K562 (cell line): Measurements from ENCODE around the gene GABARAPL2. TPM values are rescaled to one million over a fixed set of nuclear protein-coding genes. Genes with fewer than 3 reads are reported as not detected.

Experiments
- ASH1L ChIP-seq: fragments of 450-650 bp; IDR thresholded peaks from 2 replicates; pipeline ENCODE4 v1.6.1; 2018; ENCODE audit warnings: borderline replicate concordance, mild to moderate bottlenecking, low read depth; ENCODE audit not compliant: partially characterized antibody
- PTRF ChIP-seq: fragments of 450-650 bp; IDR thresholded peaks from 2 replicates; pipeline ENCODE4 v1.6.1; 2016; ENCODE audit warnings: mild to moderate bottlenecking, missing genetic modification characterization, missing compliant biosample characterization
- SREBF1 ChIP-seq: fragments of 150-350 bp; IDR thresholded peaks from 2 replicates; pipeline ENCODE4 v1.6.1; 2014; ENCODE audit warnings: antibody characterized with exemption, low read depth, low read length, borderline replicate concordance
- ZNF644 ChIP-seq: fragments of 200-800 bp; sonication (Bioruptor generic); IDR thresholded peaks from 2 replicates; pipeline ENCODE4 v1.6.1; 2016; ENCODE audit warnings: low read depth, missing genetic modification characterization, missing compliant biosample characterization
- ZSCAN32 ChIP-seq: fragments of 450-650 bp; formaldehyde crosslinking; IDR thresholded peaks from 2 replicates; pipeline ENCODE4 v1.4.0; 2020; ENCODE audit warnings: mild to moderate bottlenecking, moderate library complexity
- polyA plus RNA-seq, 8 experiments: library from polyadenylated mRNA; depleted of rRNA in 4 of 8; stranded (reverse) in 5 of 8; unstranded in 3 of 8; fragments of >200 nt; fragmentation: Nextera tagmentation in 2 of 8; fragmentation: Illumina TruSeq in 1 of 8; extraction: Ambion mirVana in 2 of 8; extraction: Trizol in 1 of 8; gene quantifications; 2 replicates each; pipeline versions ENCODE4 v1.2.1 to v1.2.3, GENCODE V29; 2011 to 2014; ENCODE audit warnings: inconsistent platforms in 1 of 8, missing spikeins in 1 of 8
- total RNA-seq, 7 experiments: library from RNA; depleted of rRNA in 6 of 7; stranded (reverse); fragments of >200 nt in 6 of 7; fragmentation: Illumina TruSeq in 2 of 7; extraction: Trizol in 2 of 7; gene quantifications; 2 replicates each; pipeline versions ENCODE4 v1.2.1 to v1.2.3, GENCODE V29; 2011 to 2021; ENCODE audit warnings: low replicate concordance in 1 of 7
- TF ChIP-seq, protein P1 (sequence below): fragments of 450-650 bp; IDR thresholded peaks from 2 replicates; pipeline ENCODE4 v1.6.1; 2017; ENCODE audit warnings: antibody characterized with exemption, mild to moderate bottlenecking
- TF ChIP-seq, protein P2 (sequence below): fragments of 250-450 bp; sonication (Bioruptor Pico); IDR thresholded peaks from 2 replicates; pipeline ENCODE4 v1.9.0; 2021; ENCODE audit warnings: mild to moderate bottlenecking
- TF ChIP-seq, protein P3 (sequence below), 2 experiments: fragments of 200-800 bp in 1 of 2; sonication (Bioruptor generic) in 1 of 2; sonication (generic) in 1 of 2; formaldehyde crosslinking in 1 of 2; IDR thresholded peaks in 1 of 2; conservative IDR thresholded peaks in 1 of 2; 2 replicates each; pipeline versions ENCODE4 v1.5.0 to v1.6.1; 2016 to 2020; ENCODE audit warnings: missing compliant biosample characterization in 1 of 2, missing genetic modification characterization in 1 of 2, missing genetic modification reagents in 1 of 2
- TF ChIP-seq, protein P4 (sequence below), 2 experiments: fragments of 450-650 bp; IDR thresholded peaks; 2 replicates each; pipeline ENCODE4 v1.6.1; 2016
- TF ChIP-seq, protein P5 (sequence below): fragments of 450-650 bp; conservative IDR thresholded peaks from 2 replicates; pipeline ENCODE4 v1.6.1; 2016; ENCODE audit warnings: missing genetic modification characterization, low read depth, mild to moderate bottlenecking, missing compliant biosample characterization, moderate library complexity
- TF ChIP-seq, protein P6 (sequence below): sonication (generic); formaldehyde crosslinking; IDR thresholded peaks from 2 replicates; pipeline ENCODE4 v1.8.0; 2022; ENCODE audit warnings: mild to moderate bottlenecking, missing genetic modification reagents, borderline replicate concordance

GABARAPL2 gene
- total and polyA plus RNA-seq, 9 of the 15 experiments (the other 6 are each of a cell fraction or from before 2014, with no cell fraction given), result 42.1 to 288 (median 91.8) TPM

DNA sequence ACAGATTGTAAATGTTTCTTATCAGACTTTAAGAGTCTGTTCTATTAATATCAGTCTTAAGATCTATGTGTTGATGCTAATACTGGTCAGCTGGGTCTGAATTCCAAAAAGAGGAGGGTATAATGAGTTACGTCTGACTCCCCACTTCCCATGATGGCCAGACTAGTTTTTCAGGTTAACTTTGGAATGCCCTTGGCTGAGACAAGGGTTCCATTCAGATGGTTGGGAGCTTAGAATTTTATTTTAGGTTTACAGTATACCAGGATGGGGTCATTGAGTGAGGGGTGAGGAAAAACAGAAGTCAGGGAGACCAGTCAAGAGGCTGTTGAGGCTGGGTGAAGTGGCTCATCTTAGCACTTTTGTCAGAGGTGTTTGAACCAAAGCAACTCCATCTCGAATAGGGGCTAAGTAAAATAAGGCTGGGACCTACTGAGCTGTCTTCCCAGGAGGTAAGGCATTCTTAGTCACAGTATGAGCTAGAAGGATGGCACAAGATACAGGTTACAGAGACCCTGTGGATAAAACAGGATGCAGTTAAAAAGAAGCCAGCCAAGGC, 7.3 kb upstream of the GABARAPL2 start (continued):
- TF ChIP-seq, protein P1, sequence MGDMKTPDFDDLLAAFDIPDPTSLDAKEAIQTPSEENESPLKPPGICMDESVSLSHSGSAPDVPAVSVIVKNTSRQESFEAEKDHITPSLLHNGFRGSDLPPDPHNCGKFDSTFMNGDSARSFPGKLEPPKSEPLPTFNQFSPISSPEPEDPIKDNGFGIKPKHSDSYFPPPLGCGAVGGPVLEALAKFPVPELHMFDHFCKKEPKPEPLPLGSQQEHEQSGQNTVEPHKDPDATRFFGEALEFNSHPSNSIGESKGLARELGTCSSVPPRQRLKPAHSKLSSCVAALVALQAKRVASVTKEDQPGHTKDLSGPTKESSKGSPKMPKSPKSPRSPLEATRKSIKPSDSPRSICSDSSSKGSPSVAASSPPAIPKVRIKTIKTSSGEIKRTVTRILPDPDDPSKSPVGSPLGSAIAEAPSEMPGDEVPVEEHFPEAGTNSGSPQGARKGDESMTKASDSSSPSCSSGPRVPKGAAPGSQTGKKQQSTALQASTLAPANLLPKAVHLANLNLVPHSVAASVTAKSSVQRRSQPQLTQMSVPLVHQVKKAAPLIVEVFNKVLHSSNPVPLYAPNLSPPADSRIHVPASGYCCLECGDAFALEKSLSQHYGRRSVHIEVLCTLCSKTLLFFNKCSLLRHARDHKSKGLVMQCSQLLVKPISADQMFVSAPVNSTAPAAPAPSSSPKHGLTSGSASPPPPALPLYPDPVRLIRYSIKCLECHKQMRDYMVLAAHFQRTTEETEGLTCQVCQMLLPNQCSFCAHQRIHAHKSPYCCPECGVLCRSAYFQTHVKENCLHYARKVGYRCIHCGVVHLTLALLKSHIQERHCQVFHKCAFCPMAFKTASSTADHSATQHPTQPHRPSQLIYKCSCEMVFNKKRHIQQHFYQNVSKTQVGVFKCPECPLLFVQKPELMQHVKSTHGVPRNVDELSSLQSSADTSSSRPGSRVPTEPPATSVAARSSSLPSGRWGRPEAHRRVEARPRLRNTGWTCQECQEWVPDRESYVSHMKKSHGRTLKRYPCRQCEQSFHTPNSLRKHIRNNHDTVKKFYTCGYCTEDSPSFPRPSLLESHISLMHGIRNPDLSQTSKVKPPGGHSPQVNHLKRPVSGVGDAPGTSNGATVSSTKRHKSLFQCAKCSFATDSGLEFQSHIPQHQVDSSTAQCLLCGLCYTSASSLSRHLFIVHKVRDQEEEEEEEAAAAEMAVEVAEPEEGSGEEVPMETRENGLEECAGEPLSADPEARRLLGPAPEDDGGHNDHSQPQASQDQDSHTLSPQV, result peak; percentile 86
- TF ChIP-seq, protein P2, sequence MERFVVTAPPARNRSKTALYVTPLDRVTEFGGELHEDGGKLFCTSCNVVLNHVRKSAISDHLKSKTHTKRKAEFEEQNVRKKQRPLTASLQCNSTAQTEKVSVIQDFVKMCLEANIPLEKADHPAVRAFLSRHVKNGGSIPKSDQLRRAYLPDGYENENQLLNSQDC, result no peak
- TF ChIP-seq, protein P3, sequence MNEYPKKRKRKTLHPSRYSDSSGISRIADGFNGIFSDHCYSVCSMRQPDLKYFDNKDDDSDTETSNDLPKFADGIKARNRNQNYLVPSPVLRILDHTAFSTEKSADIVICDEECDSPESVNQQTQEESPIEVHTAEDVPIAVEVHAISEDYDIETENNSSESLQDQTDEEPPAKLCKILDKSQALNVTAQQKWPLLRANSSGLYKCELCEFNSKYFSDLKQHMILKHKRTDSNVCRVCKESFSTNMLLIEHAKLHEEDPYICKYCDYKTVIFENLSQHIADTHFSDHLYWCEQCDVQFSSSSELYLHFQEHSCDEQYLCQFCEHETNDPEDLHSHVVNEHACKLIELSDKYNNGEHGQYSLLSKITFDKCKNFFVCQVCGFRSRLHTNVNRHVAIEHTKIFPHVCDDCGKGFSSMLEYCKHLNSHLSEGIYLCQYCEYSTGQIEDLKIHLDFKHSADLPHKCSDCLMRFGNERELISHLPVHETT (CRISPR knock-in tag; conservative IDR thresholded peaks at IDR 0.05 in 1 of 2, IDR thresholded peaks at IDR 0.05 in 1 of 2), result 0 out of 4 replicates have a peak, but pooled peaks of 1 of the 2 experiments have one; percentile 32
- TF ChIP-seq, protein P4, sequence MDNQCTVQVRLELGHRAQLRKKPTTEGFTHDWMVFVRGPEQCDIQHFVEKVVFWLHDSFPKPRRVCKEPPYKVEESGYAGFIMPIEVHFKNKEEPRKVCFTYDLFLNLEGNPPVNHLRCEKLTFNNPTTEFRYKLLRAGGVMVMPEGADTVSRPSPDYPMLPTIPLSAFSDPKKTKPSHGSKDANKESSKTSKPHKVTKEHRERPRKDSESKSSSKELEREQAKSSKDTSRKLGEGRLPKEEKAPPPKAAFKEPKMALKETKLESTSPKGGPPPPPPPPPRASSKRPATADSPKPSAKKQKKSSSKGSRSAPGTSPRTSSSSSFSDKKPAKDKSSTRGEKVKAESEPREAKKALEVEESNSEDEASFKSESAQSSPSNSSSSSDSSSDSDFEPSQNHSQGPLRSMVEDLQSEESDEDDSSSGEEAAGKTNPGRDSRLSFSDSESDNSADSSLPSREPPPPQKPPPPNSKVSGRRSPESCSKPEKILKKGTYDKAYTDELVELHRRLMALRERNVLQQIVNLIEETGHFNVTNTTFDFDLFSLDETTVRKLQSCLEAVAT (IDR thresholded peaks at IDR 0.05), result no peak
- no peak for TF ChIP-seq SREBF1
- TF ChIP-seq ASH1L, result no peak
- TF ChIP-seq, protein P5, sequence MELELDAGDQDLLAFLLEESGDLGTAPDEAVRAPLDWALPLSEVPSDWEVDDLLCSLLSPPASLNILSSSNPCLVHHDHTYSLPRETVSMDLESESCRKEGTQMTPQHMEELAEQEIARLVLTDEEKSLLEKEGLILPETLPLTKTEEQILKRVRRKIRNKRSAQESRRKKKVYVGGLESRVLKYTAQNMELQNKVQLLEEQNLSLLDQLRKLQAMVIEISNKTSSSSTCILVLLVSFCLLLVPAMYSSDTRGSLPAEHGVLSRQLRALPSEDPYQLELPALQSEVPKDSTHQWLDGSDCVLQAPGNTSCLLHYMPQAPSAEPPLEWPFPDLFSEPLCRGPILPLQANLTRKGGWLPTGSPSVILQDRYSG (tag), result peak; percentile 52; the same call in 1 of the 2 replicates
- TF ChIP-seq ZNF644 (tag), result 0 out of 2 replicates have a peak, but pooled peaks have one; percentile 23
- no peak for TF ChIP-seq ZSCAN32
- 0 out of 2 replicates have a peak, but pooled peaks have one; percentile 67 for TF ChIP-seq PTRF
- TF ChIP-seq, protein P6, sequence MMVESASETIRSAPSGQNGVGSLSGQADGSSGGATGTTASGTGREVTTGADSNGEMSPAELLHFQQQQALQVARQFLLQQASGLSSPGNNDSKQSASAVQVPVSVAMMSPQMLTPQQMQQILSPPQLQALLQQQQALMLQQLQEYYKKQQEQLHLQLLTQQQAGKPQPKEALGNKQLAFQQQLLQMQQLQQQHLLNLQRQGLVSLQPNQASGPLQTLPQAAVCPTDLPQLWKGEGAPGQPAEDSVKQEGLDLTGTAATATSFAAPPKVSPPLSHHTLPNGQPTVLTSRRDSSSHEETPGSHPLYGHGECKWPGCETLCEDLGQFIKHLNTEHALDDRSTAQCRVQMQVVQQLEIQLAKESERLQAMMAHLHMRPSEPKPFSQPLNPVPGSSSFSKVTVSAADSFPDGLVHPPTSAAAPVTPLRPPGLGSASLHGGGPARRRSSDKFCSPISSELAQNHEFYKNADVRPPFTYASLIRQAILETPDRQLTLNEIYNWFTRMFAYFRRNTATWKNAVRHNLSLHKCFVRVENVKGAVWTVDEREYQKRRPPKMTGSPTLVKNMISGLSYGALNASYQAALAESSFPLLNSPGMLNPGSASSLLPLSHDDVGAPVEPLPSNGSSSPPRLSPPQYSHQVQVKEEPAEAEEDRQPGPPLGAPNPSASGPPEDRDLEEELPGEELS (CRISPR knock-in tag), result no peak
- TF ChIP-seq, all 486 proteins: peak for 13
